Activated T-cell treated with anti-CD3 and anti-CD28 coated beads, Interleukin-2, amount 50 U/mL, for 4 hours (primary cell): ENCODE results near the gene ATP8B4. TPM values are rescaled to one million over a fixed set of nuclear protein-coding genes. Genes with fewer than 3 reads are reported as not detected.
"Not testable (repeated sequence)": the region's sequence is repeated elsewhere in the genome, so short reads cannot be mapped to it uniquely, and the experiment has no call there.

Experiments used
- ATAC-seq, 2 donors: fragments of 200-7000 bp; cut with Tn5 transposase; one replicate each; pipeline ENCODE4 v1.10.0; 2021
- DNase-seq: peaks from one replicate; pipeline ENCODE4 v3.0.0-alpha.2; 2020
- H3K27me3 Mint-ChIP-seq: one replicate; pipeline ENCODE4 v1.8.0; 2021; ENCODE audit warnings: low read depth, mixed read lengths
- H3K36me3 Mint-ChIP-seq: one replicate; pipeline ENCODE4 v1.8.0; 2022; ENCODE audit warnings: mixed read lengths; ENCODE audit not compliant: insufficient read depth
- H3K4me1 Mint-ChIP-seq: one replicate; pipeline ENCODE4 v1.8.0; 2021; ENCODE audit warnings: low read depth, mixed read lengths
- H3K4me3 Mint-ChIP-seq: one replicate; pipeline ENCODE4 v1.8.0; 2021; ENCODE audit warnings: mild to moderate bottlenecking, moderate library complexity, mixed read lengths
- H3K9me3 Mint-ChIP-seq: one replicate; pipeline ENCODE4 v1.8.0; 2021; ENCODE audit warnings: mixed read lengths
- total RNA-seq, 3 donors: library from RNA; stranded (reverse); gene quantifications; one replicate each; pipeline ENCODE4 v1.2.1, GENCODE V29; 2021

Gene ATP8B4
- total RNA-seq, 3 donors from 2014 or later: 1.4 to 2.7 (median 1.4) TPM

GRCh38 chr15:50148362-50148963, 29.4 kb upstream of the ATP8B4 start:
- DNase-seq: no peak
- ATAC-seq: no peak
- Mint-ChIP-seq H3K4me3 (no peak overlapping the region), H3K36me3 (no peaks in the 10 kb centered on the region), H3K4me1 (no peaks in the 10 kb centered on the region), H3K9me3 (no peaks in the 10 kb centered on the region), H3K27me3 (no peaks in the 10 kb centered on the region)

DNA sequence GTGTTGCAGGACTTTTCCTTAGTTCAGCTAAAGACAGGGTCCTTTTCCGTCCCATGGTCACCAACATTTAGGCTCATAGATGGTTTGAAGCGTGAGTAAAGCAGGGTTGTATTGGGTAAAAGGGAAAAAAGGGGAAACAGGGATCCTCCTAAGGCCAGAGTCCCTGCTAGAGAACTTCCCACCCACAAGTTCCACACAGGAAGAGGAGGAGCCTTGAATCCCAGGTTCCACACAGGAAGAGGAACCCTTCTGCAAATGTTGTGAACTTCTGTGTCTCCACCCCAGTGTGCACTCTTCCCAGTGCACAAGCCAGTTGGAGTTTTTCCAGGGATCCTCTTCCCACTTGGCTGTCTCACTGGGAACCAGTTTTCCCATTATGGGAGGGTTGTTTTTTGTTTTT, 27.6 kb upstream of the ATP8B4 start:
- Mint-ChIP-seq H3K36me3 (no peaks in the 10 kb centered on the region), H3K4me3 (no peak overlapping the region), H3K4me1 (no peaks in the 10 kb centered on the region), H3K9me3 (no peaks in the 10 kb centered on the region), H3K27me3 (no peaks in the 10 kb centered on the region)
- DNase-seq: no peak
- ATAC-seq: no peak

DNA sequence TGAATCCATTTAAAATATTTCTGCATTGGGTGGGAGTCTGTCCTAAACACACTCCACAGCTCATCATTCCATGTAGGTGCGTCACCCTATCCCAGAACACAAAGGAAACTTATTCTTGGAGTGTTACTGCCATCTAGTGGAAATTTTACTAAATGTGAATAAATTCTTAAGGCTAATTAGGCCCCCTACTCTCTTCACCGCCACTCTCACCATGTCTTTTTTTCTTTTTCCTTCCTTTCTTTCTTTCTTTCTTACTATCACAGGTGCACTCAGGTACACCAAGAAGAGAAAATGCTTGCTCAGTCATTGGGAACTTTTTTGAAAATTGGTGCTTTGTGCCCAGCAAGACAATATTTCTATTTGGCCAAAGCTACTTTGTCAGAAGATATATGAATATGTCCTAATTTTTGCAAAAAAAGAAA, 26.4 kb upstream of the ATP8B4 start:
- H3K9me3 Mint-ChIP-seq: no peaks in the 10 kb centered on the region
- no peak for DNase-seq
- ATAC-seq: peak in 1 of 2 donors; percentile 50
- no peaks in the 10 kb centered on the region for H3K36me3 Mint-ChIP-seq
- no peaks in the 10 kb centered on the region for H3K27me3 Mint-ChIP-seq
- H3K4me3 Mint-ChIP-seq: no peak overlapping the region
- H3K4me1 Mint-ChIP-seq: no peaks in the 10 kb centered on the region

DNA sequence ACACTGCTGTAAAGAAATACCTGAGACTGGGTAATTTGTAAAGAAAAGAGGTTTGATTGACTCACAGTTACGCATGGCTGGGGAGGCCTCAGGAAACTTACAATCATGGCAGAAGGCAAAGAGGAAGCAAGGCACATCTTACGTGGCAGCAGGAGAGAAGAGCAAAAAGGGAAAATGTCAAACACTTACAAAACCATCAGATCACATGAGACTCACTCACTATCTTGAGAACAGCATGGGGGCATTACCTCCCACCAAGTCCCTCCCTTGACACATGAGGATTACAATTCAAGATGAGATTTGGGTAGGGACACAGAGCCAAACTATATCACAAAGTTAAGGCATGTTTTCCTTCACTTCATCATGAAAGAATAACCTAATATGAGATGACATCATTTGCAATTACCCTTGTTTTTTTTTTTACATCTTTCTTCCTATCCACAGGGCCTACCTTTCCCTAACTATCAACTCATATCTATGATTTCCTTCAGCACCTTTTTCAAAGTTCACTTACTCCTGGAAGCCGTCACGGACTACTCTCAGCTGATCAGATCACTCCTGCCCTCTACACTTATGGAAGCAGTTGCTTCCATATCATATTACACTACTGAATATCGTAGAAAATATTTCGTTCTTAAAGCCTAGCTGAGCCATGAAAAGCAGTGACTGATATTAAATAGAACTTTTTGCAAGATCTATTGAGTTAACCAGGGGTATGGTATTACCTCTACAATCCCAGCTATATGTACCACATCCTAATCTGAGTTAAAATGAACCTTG, 25.5 kb upstream of the ATP8B4 start:
- H3K27me3 Mint-ChIP-seq: no peaks in the 10 kb centered on the region
- H3K9me3 Mint-ChIP-seq: no peaks in the 10 kb centered on the region
- H3K4me3 Mint-ChIP-seq: no peak overlapping the region
- no peak for ATAC-seq
- DNase-seq: no peak
- H3K4me1 Mint-ChIP-seq: no peaks in the 10 kb centered on the region
- no peaks in the 10 kb centered on the region for H3K36me3 Mint-ChIP-seq

DNA sequence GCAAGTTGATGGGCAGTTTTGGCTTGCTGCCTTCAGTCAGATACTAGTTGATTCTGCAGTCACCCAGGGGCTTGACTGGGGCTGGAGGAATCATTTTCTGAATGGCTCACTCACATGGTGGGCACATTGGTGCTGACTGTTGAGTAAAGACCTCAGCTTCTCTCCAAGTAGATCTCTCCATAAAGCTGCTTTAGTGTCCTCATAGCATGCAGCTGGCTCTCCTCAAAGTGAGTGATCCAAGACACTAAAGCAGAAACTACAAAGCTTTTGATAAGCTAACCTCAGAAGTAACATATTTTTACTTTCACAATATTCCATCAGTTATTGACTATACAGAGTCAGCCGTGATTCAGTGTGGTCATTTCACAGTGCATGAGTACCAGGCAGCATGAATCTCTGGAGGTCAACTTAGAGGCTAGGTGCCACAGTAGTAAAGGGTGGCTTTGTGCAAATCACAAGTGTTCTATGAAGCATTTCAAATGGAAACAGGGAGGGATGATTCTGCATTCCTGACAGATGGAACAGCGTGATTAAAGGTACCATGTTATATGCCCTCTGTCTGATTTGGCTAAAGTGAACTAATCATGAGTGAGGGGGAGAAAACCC, 24.3 kb upstream of the ATP8B4 start:
- H3K4me1 Mint-ChIP-seq: no peaks in the 10 kb centered on the region
- DNase-seq (no peak), ATAC-seq (peak in 1 of 2 donors; percentile 64)
- no peak overlapping the region for H3K4me3 Mint-ChIP-seq
- H3K36me3 Mint-ChIP-seq: no peaks in the 10 kb centered on the region
- H3K9me3 Mint-ChIP-seq: no peaks in the 10 kb centered on the region
- no peaks in the 10 kb centered on the region for H3K27me3 Mint-ChIP-seq

GRCh38 chr15:50141856-50142255, 22.8 kb upstream of the ATP8B4 start:
- H3K36me3 Mint-ChIP-seq: no peaks in the 10 kb centered on the region
- no peaks in the 10 kb centered on the region for H3K27me3 Mint-ChIP-seq
- H3K9me3 Mint-ChIP-seq: no peaks in the 10 kb centered on the region
- DNase-seq (no peak), ATAC-seq (no peak)
- H3K4me1 Mint-ChIP-seq: peaks cover 12% of the 10 kb centered on the region
- no peak overlapping the region for H3K4me3 Mint-ChIP-seq

DNA sequence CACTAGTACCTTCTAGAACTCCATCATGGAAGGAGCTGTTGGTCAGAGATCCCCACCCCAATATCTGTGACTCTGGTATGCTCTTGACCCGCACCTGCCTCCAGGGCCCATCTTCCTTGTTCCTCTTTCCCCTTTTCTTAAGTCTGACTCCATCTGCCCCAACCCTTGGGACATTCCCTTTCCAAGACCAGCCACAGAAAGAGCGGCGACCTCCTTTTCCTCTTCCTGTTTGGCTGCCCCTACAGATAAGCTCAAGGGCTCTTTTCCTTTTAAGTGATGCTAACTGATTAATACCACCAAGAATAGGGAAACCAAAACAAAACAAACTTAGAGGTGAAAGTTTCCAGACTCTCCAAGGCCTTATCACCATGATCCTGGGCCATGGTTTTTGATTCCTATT, 21.9 kb upstream of the ATP8B4 start:
- Mint-ChIP-seq H3K36me3 (no peaks in the 10 kb centered on the region), H3K4me3 (no peak overlapping the region), H3K9me3 (no peaks in the 10 kb centered on the region), H3K4me1 (peaks cover 18% of the 10 kb centered on the region), H3K27me3 (no peaks in the 10 kb centered on the region)
- DNase-seq (no peak), ATAC-seq (no peak)

DNA sequence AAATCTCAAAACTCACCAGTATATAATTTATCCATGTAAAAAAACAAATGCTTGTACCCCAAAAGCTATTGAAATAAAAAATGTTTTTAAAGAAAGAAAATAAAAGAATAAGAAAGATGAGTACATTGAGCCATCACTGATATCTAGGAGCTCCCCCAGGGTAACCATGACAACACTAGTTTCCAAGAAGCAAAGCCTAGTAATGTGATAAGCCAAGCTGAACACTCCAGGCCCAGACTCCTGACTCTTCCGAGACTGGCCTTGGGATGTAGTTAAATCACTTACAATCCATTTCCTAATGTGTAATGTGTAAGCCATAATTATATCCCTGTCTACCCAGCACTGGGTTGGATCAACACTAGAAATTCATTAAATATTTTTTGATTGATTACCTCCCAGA, 21.1 kb upstream of the ATP8B4 start:
- H3K36me3 Mint-ChIP-seq: no peaks in the 10 kb centered on the region
- ATAC-seq (no peak), DNase-seq (no peak)
- no peaks in the 10 kb centered on the region for H3K9me3 Mint-ChIP-seq
- no peak overlapping the region for H3K4me3 Mint-ChIP-seq
- no peaks in the 10 kb centered on the region for H3K27me3 Mint-ChIP-seq
- H3K4me1 Mint-ChIP-seq: peaks cover 24% of the 10 kb centered on the region

GRCh38 chr15:50138391-50138790, 19.4 kb upstream of the ATP8B4 start:
- Mint-ChIP-seq H3K9me3 (no peaks in the 10 kb centered on the region), H3K36me3 (no peaks in the 10 kb centered on the region), H3K4me1 (peaks cover 30% of the 10 kb centered on the region), H3K27me3 (no peaks in the 10 kb centered on the region), H3K4me3 (no peak overlapping the region)
- DNase-seq (no peak), ATAC-seq (no peak)

GRCh38 chr15:50137893-50138292, 18.9 kb upstream of the ATP8B4 start:
- Mint-ChIP-seq H3K4me1 (peaks cover 30% of the 10 kb centered on the region), H3K4me3 (no peak overlapping the region), H3K27me3 (no peaks in the 10 kb centered on the region)

DNA sequence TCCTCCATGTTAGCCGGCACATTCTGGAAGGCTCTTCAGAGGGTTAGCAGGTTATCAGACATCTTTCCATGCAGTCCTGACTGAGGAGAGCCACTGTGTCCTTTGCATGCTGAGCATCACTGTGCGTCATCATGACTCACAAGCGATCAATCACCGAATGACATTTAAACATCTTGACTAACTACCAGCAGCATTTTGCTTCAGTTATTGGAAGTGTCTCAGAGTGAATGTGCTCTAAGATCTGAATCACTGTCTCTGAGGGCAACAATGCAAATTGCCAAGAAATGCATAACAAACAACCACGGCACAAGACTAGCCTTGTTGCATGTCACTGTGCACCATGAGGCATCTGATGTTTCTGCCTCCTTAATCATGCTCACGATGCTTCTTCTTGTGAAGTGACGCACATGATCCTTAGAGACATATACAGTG, 18.3 kb upstream of the ATP8B4 start:
- DNase-seq (no peak), ATAC-seq (peak; percentile 62 to 69)
- H3K4me3 Mint-ChIP-seq: peak overlapping the region; percentile 25
- H3K4me1 Mint-ChIP-seq: peaks cover 30% of the 10 kb centered on the region
- H3K27me3 Mint-ChIP-seq: peaks cover 4% of the 10 kb centered on the region
- no peaks in the 10 kb centered on the region for H3K9me3 Mint-ChIP-seq
- no peaks in the 10 kb centered on the region for H3K36me3 Mint-ChIP-seq

More at GRCh38 chr15:50137893-50138292, 18.9 kb upstream of the ATP8B4 start:
- Mint-ChIP-seq H3K9me3 (no peaks in the 10 kb centered on the region), H3K36me3 (no peaks in the 10 kb centered on the region)
- ATAC-seq (peak in 1 of 2 donors; percentile 1), DNase-seq (no peak)

DNA sequence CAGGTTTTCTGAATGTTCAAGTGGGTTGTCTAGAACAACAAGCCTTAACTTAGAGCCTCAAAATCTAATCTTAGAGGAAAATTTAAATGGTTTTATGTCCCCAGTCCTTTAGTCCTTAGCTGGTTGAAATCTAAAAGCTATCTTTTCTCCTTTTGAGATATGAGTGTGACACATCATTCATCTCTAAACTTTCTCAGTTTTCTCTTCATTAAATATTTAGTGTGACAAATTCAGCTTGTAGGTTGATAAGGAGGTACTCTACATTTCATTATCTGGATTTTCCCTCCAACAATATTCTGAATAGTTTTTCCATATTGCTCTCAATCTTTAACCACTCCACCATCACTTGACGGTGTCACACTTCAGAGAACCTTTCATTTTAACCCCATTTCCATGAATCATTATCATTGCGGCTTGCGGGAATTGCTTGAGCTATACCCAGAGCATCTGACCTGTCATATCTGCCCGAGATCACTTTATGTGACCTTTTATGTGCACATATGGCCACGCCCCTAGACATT, 16.1 kb upstream of the ATP8B4 start:
- Mint-ChIP-seq H3K36me3 (no peaks in the 10 kb centered on the region), H3K27me3 (peaks cover 6% of the 10 kb centered on the region), H3K4me1 (peaks cover 30% of the 10 kb centered on the region), H3K9me3 (no peaks in the 10 kb centered on the region), H3K4me3 (no peak overlapping the region)
- DNase-seq: no peak
- peak; percentile 72 to 77 for ATAC-seq

DNA sequence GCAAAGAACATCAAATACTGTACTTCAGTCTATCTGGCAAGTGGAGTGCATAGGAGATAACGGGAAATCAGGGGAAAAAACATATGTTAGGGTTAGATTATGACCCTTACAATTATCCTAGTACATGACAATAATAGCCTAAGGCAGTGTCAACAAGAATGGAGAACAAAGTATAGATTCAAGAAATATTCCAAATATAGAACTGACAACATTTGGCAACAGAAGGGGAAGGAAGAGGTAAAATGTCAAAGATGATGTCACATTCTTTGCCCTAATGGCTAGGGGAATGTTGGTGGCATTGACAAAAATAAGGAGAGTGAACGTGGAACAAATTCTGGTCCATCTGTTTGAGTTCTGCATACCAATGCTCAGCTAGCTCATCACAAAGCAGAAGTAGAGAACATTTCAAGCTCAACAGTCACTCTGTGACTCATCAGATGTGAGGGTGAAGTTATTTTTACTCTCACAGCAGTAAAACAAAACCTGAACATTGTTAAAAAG, 15.5 kb upstream of the ATP8B4 start:
- H3K4me1 Mint-ChIP-seq: peaks cover 30% of the 10 kb centered on the region
- no peak for DNase-seq

GRCh38 chr15:50132251-50132984, 13.4 kb upstream of the ATP8B4 start:
- not testable (repeated sequence) for H3K9me3 Mint-ChIP-seq, H3K27me3 Mint-ChIP-seq, ATAC-seq, H3K4me3 Mint-ChIP-seq, DNase-seq, H3K36me3 Mint-ChIP-seq
- peaks cover 22% of the 10 kb centered on the region for H3K4me1 Mint-ChIP-seq

More for the DNA sequence above, 15.5 kb upstream of the ATP8B4 start:
- peak; percentile 39 to 51 for ATAC-seq
- H3K9me3 Mint-ChIP-seq: no peaks in the 10 kb centered on the region
- no peak overlapping the region for H3K4me3 Mint-ChIP-seq
- H3K27me3 Mint-ChIP-seq: peaks cover 6% of the 10 kb centered on the region
- H3K36me3 Mint-ChIP-seq: no peaks in the 10 kb centered on the region
